GM18909 (cell line): Measurements from ENCODE around the gene RCSD1.
A peak's percentile ranks its signal among the peaks of the same experiment; 100 is the strongest.
"Not testable (repeated sequence)": the region's sequence is repeated elsewhere in the genome, so short reads cannot be mapped to it uniquely, and the experiment has no call there.

Experiments used
- ATAC-seq: cut with Tn5 transposase; IDR thresholded peaks from one replicate; pipeline ENCODE4 v1.9.1; 2021; ENCODE audit warnings: mild to moderate bottlenecking; ENCODE audit not compliant: unreplicated experiment, poor library complexity

The RCSD1 gene

GRCh38 chr1:167708940-167709389, 78.9 kb downstream of the RCSD1 start:
- ATAC-seq: peak; percentile 36

GRCh38 chr1:167710836-167711235, 80.8 kb downstream of the RCSD1 start:
- ATAC-seq: no peak

- no peak for ATAC-seq
Measured at GRCh38 chr1:167711797-167712196, 81.8 kb downstream of the RCSD1 start.

- ATAC-seq: no peak
Measured at GRCh38 chr1:167713330-167714081, 83.5 kb downstream of the RCSD1 start.

GRCh38 chr1:167714098-167714438, 84.0 kb downstream of the RCSD1 start:
- peak; percentile 60 for ATAC-seq

GRCh38 chr1:167714439-167715156, 84.6 kb downstream of the RCSD1 start:
- ATAC-seq: peak; percentile 49

GRCh38 chr1:167715157-167715999, 85.3 kb downstream of the RCSD1 start:
- peak; percentile 39 for ATAC-seq

- ATAC-seq: no peak
Measured at GRCh38 chr1:167716000-167716271, 85.9 kb downstream of the RCSD1 start.

- no peak for ATAC-seq
Measured at GRCh38 chr1:167717351-167717750, 87.3 kb downstream of the RCSD1 start.

GRCh38 chr1:167718914-167719691, 89.1 kb downstream of the RCSD1 start:
- ATAC-seq: no peak

GRCh38 chr1:167719715-167720421, 89.8 kb downstream of the RCSD1 start:
- not testable (repeated sequence) for ATAC-seq

GRCh38 chr1:167720965-167721616, 91.1 kb downstream of the RCSD1 start:
- ATAC-seq: peak; percentile 0

GRCh38 chr1:167721617-167722151, 91.7 kb downstream of the RCSD1 start, which contains the start of gene MPZL1:
MPZL1 (plus strand) TSS chr1:167721982; CDS start chr1:167722152, 170 bp downstream.
- peak; percentile 93 for ATAC-seq

GRCh38 chr1:167722152-167722869, 92.3 kb downstream of the RCSD1 start:
- ATAC-seq: peak; percentile 38

- ATAC-seq: no peak
Measured at GRCh38 chr1:167722870-167723251, 92.8 kb downstream of the RCSD1 start.

- no peak for ATAC-seq
Measured at GRCh38 chr1:167723707-167724323, 93.8 kb downstream of the RCSD1 start.

GRCh38 chr1:167726008-167726407, 96.0 kb downstream of the RCSD1 start:
- no peak for ATAC-seq
